SU-DHL-6 (cell line): ENCODE measurements around the gene DAPL1.

Source experiments
- H2AFZ ChIP-seq: fragments of 200-600 bp; sonication (generic); 2 replicates; pipeline ENCODE4 v1.6.1; 2014; ENCODE audit warnings: low read depth, mild to moderate bottlenecking, moderate library complexity, mixed read lengths, antibody characterized with exemption, low read length; ENCODE audit not compliant: severe bottlenecking
- H3F3A ChIP-seq: fragments of 200-600 bp; shearing (Covaris generic); 2 replicates; pipeline ENCODE4 v1.6.0; 2016; ENCODE audit warnings: antibody characterized with exemption, mild to moderate bottlenecking; ENCODE audit not compliant: insufficient read depth
- H3K27ac ChIP-seq: fragments of 200-600 bp; sonication (generic); 2 replicates; pipeline ENCODE4 v1.5.1; 2016; ENCODE audit warnings: low read depth, mild to moderate bottlenecking, low read length, moderate library complexity, mixed read lengths
- H3K27me3 ChIP-seq: fragments of 200-600 bp; sonication (generic), shearing (Covaris generic); 2 replicates; pipeline ENCODE4 v1.6.0; 2014; ENCODE audit warnings: mild to moderate bottlenecking, low read length
- H3K36me3 ChIP-seq: fragments of 200-600 bp; sonication (generic); 2 replicates; pipeline ENCODE4 v1.6.1; 2014; ENCODE audit warnings: mild to moderate bottlenecking, low read length, mixed read lengths
- H3K4me2 ChIP-seq: fragments of 300-600, 200-600 bp; shearing (Covaris generic), sonication (generic); 2 replicates; pipeline ENCODE4 v1.6.0; 2014; ENCODE audit warnings: low read length, low read depth, mild to moderate bottlenecking; ENCODE audit not compliant: poor library complexity, severe bottlenecking
- H3K4me3 ChIP-seq: fragments of 200-600 bp; sonication (generic); 2 replicates; pipeline ENCODE4 v1.5.1; 2014; ENCODE audit warnings: antibody characterized with exemption, low read length, mild to moderate bottlenecking, mixed read lengths; ENCODE audit not compliant: insufficient read depth, poor library complexity, severe bottlenecking
- H3K79me2 ChIP-seq: fragments of 200-600 bp; sonication (generic); 2 replicates; pipeline ENCODE4 v1.6.1; 2014; ENCODE audit warnings: mild to moderate bottlenecking, low read length, moderate library complexity; ENCODE audit not compliant: insufficient read depth
- H3K9ac ChIP-seq: fragments of 200-600 bp; sonication (generic); 2 replicates; pipeline ENCODE4 v1.7.0; 2014; ENCODE audit warnings: mild to moderate bottlenecking, low read length
- H3K9me2 ChIP-seq: fragments of 200-600 bp; sonication (generic); replicated peaks from 2 replicates; pipeline ENCODE4 v1.6.1; 2014; ENCODE audit warnings: low read length; ENCODE audit not compliant: insufficient read depth
- H3K9me3 ChIP-seq: fragments of 200-600 bp; sonication (generic); 2 replicates; pipeline ENCODE4 v1.6.1; 2014; ENCODE audit warnings: low read length, mixed read lengths; ENCODE audit not compliant: insufficient read depth
- H4K20me1 ChIP-seq: fragments of 200-600 bp; sonication (generic); 2 replicates; pipeline ENCODE4 v1.6.1; 2014; ENCODE audit warnings: low read depth, mild to moderate bottlenecking, antibody characterized with exemption, low read length, moderate library complexity, mixed read lengths
- EZH2phosphoT487 ChIP-seq: fragments of 200-600 bp; sonication (generic), shearing (Covaris generic); conservative IDR thresholded peaks from 2 replicates; pipeline ENCODE4 v1.6.1; 2018; ENCODE audit warnings: mild to moderate bottlenecking, antibody characterized with exemption, low read length, moderate library complexity, mixed read lengths
- TF ChIP-seq, protein P1 (sequence below): fragments of 200-600 bp; sonication (generic); IDR thresholded peaks from one replicate; pipeline ENCODE4 v1.5.1; 2017; ENCODE audit warnings: antibody characterized with exemption, mild to moderate bottlenecking, low read length, moderate library complexity; ENCODE audit not compliant: insufficient read depth, poor library complexity, severe bottlenecking

DAPL1 gene

DNA sequence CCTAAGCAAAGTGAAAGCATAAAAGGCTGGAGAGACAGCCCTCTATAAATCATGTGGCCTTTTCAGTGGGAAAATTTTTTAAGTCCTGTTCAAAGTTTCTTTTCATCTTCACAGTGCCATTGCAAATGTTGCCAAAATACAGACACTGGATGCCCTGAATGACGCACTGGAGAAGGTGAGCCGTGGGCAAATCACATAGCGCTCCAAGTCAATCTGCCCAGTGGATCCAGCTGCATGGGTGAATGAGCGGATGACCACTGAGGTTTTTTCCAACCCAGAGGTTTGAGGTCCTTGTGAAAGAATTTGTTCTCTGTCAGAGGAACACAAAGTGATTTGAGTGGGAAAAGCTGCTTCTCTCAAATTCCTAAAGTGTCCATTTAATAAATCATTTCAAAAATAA is 11.8 kb downstream of the DAPL1 start:
- Histone ChIP-seq H3K36me3 (no peaks in the 10 kb centered on the region), H3K27me3 (no peaks in the 10 kb centered on the region), H3F3A (no peaks in the 10 kb centered on the region), H3K9ac (no peak overlapping the region), H2AFZ (no peak overlapping the region), H3K9me2 (no peaks in the 10 kb centered on the region), H4K20me1 (no peaks in the 10 kb centered on the region), H3K79me2 (no peaks in the 10 kb centered on the region), H3K27ac (no peak overlapping the region), H3K9me3 (no peaks in the 10 kb centered on the region), H3K4me3 (no peak overlapping the region), H3K4me2 (no peak overlapping the region)
- TF ChIP-seq EZH2phosphoT487: no peak

DNA sequence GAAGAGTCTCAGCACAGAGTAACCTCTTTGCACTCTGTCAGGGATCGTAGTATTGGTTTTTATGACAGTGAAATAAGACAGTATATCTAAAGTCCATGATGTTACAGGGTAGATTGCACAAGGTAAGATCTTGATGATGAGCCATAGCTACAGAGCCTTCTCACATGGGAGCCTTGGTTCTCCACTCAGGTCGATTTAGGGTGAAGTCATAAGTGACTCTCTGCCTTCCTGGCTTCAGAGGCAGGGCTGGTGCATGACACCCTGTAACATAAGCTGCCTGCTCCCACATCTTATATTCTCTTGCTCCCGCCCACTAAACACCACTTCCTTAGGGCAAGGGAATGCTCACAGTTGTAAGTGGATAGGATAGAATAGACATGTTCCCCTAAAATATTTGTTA is 13.3 kb downstream of the DAPL1 start:
- H3K4me3 ChIP-seq: no peak overlapping the region
- H3K27me3 ChIP-seq: no peaks in the 10 kb centered on the region
- H3F3A ChIP-seq: no peaks in the 10 kb centered on the region
- no peaks in the 10 kb centered on the region for H4K20me1 ChIP-seq
- no peak overlapping the region for H3K9ac ChIP-seq
- H3K79me2 ChIP-seq: no peaks in the 10 kb centered on the region
- no peak overlapping the region for H3K4me2 ChIP-seq
- H3K27ac ChIP-seq: no peak overlapping the region
- no peaks in the 10 kb centered on the region for H3K36me3 ChIP-seq
- H2AFZ ChIP-seq: no peak overlapping the region
- H3K9me3 ChIP-seq: no peaks in the 10 kb centered on the region
- H3K9me2 ChIP-seq: no peaks in the 10 kb centered on the region
- no peak for TF ChIP-seq EZH2phosphoT487
- TF ChIP-seq, protein P1, sequence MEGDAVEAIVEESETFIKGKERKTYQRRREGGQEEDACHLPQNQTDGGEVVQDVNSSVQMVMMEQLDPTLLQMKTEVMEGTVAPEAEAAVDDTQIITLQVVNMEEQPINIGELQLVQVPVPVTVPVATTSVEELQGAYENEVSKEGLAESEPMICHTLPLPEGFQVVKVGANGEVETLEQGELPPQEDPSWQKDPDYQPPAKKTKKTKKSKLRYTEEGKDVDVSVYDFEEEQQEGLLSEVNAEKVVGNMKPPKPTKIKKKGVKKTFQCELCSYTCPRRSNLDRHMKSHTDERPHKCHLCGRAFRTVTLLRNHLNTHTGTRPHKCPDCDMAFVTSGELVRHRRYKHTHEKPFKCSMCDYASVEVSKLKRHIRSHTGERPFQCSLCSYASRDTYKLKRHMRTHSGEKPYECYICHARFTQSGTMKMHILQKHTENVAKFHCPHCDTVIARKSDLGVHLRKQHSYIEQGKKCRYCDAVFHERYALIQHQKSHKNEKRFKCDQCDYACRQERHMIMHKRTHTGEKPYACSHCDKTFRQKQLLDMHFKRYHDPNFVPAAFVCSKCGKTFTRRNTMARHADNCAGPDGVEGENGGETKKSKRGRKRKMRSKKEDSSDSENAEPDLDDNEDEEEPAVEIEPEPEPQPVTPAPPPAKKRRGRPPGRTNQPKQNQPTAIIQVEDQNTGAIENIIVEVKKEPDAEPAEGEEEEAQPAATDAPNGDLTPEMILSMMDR: no peak

DNA sequence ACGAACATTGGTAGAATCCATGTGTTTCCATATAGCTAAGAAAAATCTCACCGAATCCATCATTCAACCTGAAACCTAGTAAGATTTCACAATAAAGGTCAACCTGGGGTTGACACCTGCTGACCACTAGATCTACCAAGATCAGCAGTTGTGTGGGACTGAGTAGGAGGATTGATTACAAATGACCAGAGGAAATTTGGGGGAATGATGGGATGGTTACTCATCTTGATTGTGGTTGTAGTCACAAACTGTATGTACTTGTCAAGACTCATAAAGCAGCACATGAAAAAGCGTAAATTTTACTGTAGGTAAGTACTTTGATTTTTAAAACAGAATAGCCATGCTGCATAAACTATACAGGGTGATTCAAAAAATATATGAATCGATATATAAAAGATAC is 14.7 kb downstream of the DAPL1 start:
- H3K27me3 ChIP-seq: no peaks in the 10 kb centered on the region
- no peaks in the 10 kb centered on the region for H3F3A ChIP-seq
- no peak overlapping the region for H2AFZ ChIP-seq
- no peaks in the 10 kb centered on the region for H3K36me3 ChIP-seq
- TF ChIP-seq EZH2phosphoT487: no peak
- TF ChIP-seq, protein P1: no peak
- no peaks in the 10 kb centered on the region for H3K9me3 ChIP-seq
- H3K9ac ChIP-seq: no peak overlapping the region
- H4K20me1 ChIP-seq: no peaks in the 10 kb centered on the region
- no peak overlapping the region for H3K4me2 ChIP-seq
- H3K9me2 ChIP-seq: no peaks in the 10 kb centered on the region
- no peaks in the 10 kb centered on the region for H3K79me2 ChIP-seq
- no peak overlapping the region for H3K27ac ChIP-seq
- H3K4me3 ChIP-seq: no peak overlapping the region

DNA sequence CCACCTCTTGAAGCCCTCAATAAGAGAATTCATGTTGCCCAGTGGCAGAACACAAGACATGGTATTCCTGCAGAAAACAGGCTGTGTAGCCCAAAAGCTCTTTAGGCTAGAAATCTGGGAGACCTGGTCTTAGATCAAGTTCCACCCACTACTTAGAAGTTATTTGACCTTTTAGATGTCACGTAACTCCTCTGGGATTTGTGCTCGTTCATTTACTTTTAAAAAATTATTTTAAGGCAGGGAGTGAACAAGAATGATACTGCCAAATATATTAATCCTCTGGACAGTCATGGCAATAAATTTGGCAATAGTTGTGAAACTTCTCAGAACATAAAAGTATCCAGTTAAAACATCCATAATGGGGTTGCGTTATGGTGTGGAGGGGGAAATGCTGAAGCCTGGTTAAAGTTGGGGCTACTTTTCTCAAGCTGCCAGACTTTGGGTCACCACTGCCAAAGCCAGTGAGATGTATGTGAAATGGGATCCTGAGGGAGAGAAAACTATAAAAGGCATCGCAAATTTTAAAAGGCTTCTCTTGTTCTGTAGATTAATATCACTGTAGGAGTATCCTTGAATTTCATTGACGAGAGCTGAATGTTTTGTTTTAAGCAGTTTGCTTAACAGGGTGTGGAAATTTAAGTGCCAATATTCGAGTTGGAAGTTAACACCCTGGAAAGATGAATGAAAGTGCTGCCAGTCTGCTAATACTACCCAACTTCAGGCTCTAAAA is 15.8 kb downstream of the DAPL1 start:
- TF ChIP-seq, protein P1: no peak
- TF ChIP-seq EZH2phosphoT487: no peak
- Histone ChIP-seq H3K27ac (no peak overlapping the region), H3F3A (no peaks in the 10 kb centered on the region), H3K9me3 (no peaks in the 10 kb centered on the region), H3K79me2 (no peaks in the 10 kb centered on the region), H3K27me3 (no peaks in the 10 kb centered on the region), H2AFZ (no peak overlapping the region), H3K9me2 (no peaks in the 10 kb centered on the region), H3K4me2 (no peak overlapping the region), H3K9ac (no peak overlapping the region), H3K4me3 (no peak overlapping the region), H3K36me3 (no peaks in the 10 kb centered on the region), H4K20me1 (no peaks in the 10 kb centered on the region)
